Measurements from ENCODE around the gene AP2M1. TPM values are rescaled to one million over a fixed set of nuclear protein-coding genes. Genes with fewer than 3 reads are reported as not detected.

The AP2M1 gene
- total and polyA plus RNA-seq, 2 of the 8 experiments (the other 6 are each of a cell fraction or from before 2014, with no cell fraction given) = 403 to 454 TPM

DNA sequence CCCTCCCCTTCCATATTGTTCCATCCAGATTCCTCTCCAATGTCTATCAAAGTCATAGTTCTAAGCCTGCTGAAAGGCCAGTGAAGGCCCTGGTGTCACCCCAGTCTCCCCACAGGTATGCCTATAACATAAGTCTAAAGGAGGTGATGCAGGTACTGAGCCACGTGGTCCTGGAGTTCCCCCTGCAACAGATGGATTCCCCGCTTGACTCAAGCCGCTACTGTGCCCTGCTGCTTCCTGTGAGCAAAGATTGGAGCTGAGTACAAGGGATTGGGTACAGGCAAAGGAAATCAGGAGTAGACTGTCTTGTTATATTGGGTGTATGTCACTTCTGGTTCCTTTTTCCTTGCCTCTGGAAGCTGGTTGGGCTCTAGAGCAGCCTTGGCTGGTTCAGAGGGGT lies 31.3 kb upstream of the AP2M1 start (continued):
- TF ChIP-seq GABPA (IDR thresholded peaks at IDR 0.05; ENCODE audit: borderline replicate concordance, insufficient read depth, low read length) = no peak
- TF ChIP-seq YY1 (IDR thresholded peaks at IDR 0.05; ENCODE audit: low read depth, low read length) = no peak
- no peak for TF ChIP-seq TAF1 (IDR thresholded peaks at IDR 0.05; ENCODE audit: low read depth, low read length)
- TF ChIP-seq FOSL1 (IDR thresholded peaks at IDR 0.05; ENCODE audit: insufficient read depth, low read depth, low read length) = no peak
- no peak for TF ChIP-seq KDM5A (IDR thresholded peaks at IDR 0.05; ENCODE audit: low read length)
